Mucosa of rectum (tissue), 2 donors: Measurements from ENCODE around the gene ARSG.
"Not testable (repeated sequence)": the region's sequence is repeated elsewhere in the genome, so short reads cannot be mapped to it uniquely, and the experiment has no call there.

ENCODE experiments used
- H3K27ac ChIP-seq, 2 donors: one replicate each; pipeline ENCODE4 v1.7.0; 2013; ENCODE audit warnings: inconsistent platforms in 2 of 2, low read depth in 2 of 2, low read length in 2 of 2
- H3K27me3 ChIP-seq, 2 donors: one replicate each; pipeline ENCODE4 v1.7.0; 2013; ENCODE audit warnings: low read length in 2 of 2; ENCODE audit not compliant: control insufficient read depth in 2 of 2, insufficient read depth in 2 of 2
- H3K36me3 ChIP-seq, 2 donors: one replicate each; pipeline ENCODE4 v1.7.0; 2013; ENCODE audit warnings: low read length in 2 of 2; ENCODE audit not compliant: control insufficient read depth in 2 of 2, insufficient read depth in 2 of 2
- H3K4me1 ChIP-seq, 2 donors: one replicate each; pipeline ENCODE4 v1.7.0; 2013; ENCODE audit warnings: low read length in 2 of 2, mild to moderate bottlenecking in 1 of 2; ENCODE audit not compliant: control insufficient read depth in 2 of 2, insufficient read depth in 2 of 2
- H3K4me3 ChIP-seq, 2 donors: one replicate each; pipeline ENCODE4 v1.7.0; 2013; ENCODE audit warnings: low read length in 2 of 2
- H3K9ac ChIP-seq, 2 donors: one replicate each; pipeline ENCODE4 v1.7.0; 2013; ENCODE audit warnings: low read length in 2 of 2, low read depth in 1 of 2, mild to moderate bottlenecking in 1 of 2
- H3K9me3 ChIP-seq, 2 donors: one replicate each; pipeline ENCODE4 v1.7.0; 2013; ENCODE audit warnings: low read length in 2 of 2; ENCODE audit not compliant: control insufficient read depth in 2 of 2
- donor health status: healthy.
- donor health status: Normal muscosa, but diverticular disease.

The ARSG gene

DNA sequence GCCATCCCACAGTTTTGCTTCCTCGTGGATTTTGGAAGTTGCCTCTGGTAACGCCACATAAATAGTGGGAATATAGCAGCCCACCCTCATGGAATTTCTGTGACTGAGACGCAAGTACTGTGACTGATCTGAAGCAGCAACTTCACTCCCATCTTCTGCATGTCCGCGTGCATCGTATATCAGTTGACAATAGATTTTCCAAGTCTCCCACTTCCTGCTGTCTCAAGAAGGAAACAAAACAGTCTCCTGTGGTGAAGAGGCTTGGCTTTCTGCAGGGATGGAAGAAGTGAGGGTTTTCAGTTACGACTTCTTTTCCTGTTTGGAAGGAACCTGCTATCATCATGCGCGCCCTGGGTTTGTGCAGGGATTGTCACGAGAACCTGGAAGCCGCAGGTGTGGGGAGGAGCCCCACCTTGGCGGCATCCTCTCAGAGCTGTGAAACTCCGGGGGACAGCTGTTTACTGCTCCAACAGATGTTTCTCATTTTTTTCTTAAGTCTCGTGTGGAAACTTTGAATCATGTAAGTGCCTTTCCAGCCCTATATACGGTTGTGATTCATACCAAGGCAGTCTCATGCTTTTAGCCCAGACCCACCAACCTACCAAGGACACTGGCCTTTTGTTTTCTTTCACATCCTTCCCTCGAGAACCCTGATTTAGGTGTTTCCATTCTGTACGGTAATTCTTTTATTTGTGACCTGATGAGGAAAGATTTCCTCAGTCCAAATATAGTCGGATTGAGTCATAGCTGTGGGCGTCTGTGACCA is 108.5 kb downstream of the ARSG start:
- Histone ChIP-seq H3K27ac (no peak overlapping the region), H3K4me1 (no peaks in the 10 kb centered on the region), H3K9ac (no peak overlapping the region), H3K27me3 (no peaks in the 10 kb centered on the region), H3K9me3 (no peaks in the 10 kb centered on the region), H3K36me3 (no peaks in the 10 kb centered on the region), H3K4me3 (no peak overlapping the region)

DNA sequence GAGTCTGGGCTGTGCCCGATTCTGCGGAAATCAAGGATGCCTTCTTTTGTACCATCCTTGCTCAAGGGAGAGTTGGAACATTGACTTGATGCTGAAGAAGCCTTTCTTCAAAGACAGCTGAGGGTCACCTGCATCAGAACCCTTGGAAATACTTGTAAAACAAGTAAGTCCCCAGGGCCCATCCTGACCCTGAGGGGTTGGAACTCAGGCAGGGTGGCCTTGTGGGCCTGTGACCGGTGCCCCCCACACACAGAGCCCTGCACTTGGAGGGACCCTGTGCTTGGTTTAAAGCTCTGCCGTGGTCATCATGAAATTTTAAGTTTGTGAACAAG is 109.1 kb downstream of the ARSG start:
- no peak overlapping the region for H3K27ac ChIP-seq
- H3K4me1 ChIP-seq = no peaks in the 10 kb centered on the region
- H3K4me3 ChIP-seq = no peak overlapping the region
- no peaks in the 10 kb centered on the region for H3K9me3 ChIP-seq
- no peak overlapping the region for H3K9ac ChIP-seq
- no peaks in the 10 kb centered on the region for H3K27me3 ChIP-seq
- no peaks in the 10 kb centered on the region for H3K36me3 ChIP-seq

DNA sequence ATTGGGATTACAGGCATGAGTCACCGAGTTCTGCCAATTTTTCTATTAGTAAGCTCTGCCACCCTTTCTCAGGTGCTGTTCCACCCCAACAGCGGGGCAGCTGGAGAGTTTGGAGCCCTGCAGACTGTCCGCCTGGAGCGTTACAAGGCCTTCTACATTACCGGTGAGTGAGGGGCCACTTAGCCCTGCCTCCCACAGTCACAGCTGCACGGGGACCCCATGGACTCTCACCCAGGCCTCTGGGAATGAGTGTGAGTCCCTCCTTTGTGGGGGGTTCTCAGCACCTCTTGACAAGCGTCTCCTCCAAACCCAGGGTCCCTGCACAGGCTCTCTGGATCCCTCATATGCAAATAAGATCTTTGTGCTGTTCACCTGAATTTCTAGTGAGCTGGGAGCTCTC is 110.0 kb downstream of the ARSG start:
- Histone ChIP-seq H3K36me3 (no peaks in the 10 kb centered on the region), H3K9me3 (no peaks in the 10 kb centered on the region), H3K4me3 (no peak overlapping the region), H3K27me3 (no peaks in the 10 kb centered on the region), H3K27ac (no peak overlapping the region), H3K4me1 (no peaks in the 10 kb centered on the region), H3K9ac (no peak overlapping the region)

DNA sequence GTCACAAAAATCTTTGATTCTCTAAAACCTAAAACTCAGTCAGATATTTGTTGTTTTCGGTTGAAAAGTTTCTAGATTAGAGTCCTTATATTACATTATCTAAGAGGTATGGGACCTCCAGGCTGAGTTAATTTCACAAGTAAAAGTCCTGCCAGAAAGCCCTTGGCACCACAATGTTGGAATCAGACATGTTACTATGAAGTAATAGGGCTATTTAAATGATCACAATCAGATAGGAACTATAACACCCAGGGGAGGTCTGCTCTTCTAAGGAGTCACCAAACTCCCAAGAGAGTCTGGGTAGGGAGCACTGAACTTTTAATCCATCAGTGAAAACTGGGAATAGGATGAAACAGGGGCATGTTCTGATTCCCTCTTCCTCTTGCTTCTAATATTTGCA is 111.8 kb downstream of the ARSG start:
- Histone ChIP-seq H3K36me3 (no peaks in the 10 kb centered on the region), H3K9me3 (no peaks in the 10 kb centered on the region), H3K27me3 (no peaks in the 10 kb centered on the region), H3K4me1 (no peaks in the 10 kb centered on the region), H3K27ac (no peak overlapping the region), H3K4me3 (no peak overlapping the region), H3K9ac (no peak overlapping the region)

DNA sequence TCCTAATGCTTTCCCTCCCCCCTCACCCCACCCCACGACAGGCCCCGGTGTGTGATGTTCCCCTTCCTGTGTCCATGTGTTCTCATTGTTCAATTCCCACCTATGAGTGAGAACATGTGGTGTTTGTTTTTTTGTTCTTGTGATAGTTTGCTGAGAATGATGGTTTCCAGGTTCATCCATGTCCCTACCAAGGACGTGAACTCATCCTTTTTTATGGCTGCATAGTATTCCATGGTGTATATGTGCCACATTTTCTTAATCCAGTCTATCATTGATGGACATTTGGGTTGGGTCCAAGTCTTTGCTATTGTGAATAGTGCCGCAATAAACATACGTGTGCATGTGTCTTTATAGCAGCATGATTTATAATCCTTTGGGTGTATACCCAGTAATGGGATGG is 112.5 kb downstream of the ARSG start:
- not testable (repeated sequence) for H3K9ac ChIP-seq, H3K27me3 ChIP-seq, H3K4me1 ChIP-seq, H3K4me3 ChIP-seq, H3K27ac ChIP-seq, H3K9me3 ChIP-seq, H3K36me3 ChIP-seq

- not testable (repeated sequence) for H3K27me3 ChIP-seq, H3K9me3 ChIP-seq, H3K36me3 ChIP-seq, H3K4me3 ChIP-seq, H3K9ac ChIP-seq, H3K4me1 ChIP-seq, H3K27ac ChIP-seq
Measured at GRCh38 chr17:68407656-68408055, 116.4 kb downstream of the ARSG start.

DNA sequence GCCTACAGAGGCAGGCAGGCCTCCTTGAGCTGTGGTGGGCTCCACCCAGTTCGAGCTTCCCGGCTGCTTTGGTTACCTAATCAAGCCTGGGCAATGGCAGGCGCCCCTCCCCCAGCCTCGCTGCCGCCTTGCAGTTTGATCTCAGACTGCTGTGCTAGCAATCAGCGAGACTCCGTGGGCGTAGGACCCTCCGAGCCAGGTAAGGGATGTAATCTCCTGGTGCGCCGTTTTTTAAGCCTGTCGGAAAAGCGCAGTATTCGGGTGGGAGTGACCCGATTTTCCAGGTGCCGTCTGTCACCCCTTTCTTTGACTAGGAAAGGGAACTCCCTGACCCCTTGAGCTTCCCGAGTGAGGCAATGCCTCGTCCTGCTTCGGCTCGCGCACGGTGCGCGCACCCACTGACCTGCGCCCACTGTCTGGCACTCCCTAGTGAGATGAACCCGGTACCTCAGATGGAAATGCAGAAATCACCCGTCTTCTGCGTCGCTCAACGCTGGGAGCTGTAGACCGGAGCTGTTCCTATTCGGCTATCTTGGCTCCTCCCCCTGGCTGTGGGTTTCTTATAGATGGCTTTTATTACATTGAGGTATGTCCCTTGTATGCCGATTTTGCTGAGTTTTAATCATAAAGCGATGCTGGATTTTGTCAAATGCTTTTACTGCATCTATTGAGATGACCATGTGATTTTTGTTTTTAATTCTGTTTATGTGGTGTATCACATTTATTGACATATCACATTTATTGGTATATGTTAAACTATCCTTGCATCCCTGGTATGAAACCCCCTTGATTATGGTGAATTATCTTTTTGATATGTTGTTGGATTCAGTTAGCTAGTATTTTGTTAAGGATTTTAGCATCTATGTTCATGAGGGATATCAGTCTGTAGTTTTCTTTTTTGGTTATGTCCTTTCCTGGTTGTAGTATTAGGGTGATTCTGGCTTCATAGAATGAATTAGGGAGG is 122.6 kb downstream of the ARSG start:
- not testable (repeated sequence) for H3K9me3 ChIP-seq, H3K27ac ChIP-seq, H3K36me3 ChIP-seq, H3K27me3 ChIP-seq, H3K4me1 ChIP-seq, H3K9ac ChIP-seq
- H3K4me3 ChIP-seq = peak overlapping the region in 1 of 2 donors; percentile 43

DNA sequence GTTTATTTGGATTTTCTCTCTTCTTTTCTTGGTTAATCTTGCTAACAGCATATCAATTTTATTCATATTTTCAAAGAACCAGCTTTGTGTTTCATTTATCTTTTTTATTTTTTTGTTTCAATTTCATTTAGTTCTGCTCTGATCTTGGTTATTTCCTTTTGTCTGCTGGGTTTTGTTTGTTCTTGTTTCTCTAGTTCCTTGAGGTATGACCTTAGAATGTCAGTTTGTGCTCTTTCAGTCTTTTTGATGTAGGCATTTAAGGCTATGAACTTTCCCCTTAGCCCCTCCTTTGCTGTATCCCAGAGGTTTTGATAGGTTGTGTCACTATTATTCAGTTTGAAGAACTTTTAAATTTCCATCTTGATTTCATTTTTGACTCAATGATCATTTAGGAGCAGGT is 123.6 kb downstream of the ARSG start:
- not testable (repeated sequence) for H3K27ac ChIP-seq, H3K9me3 ChIP-seq, H3K27me3 ChIP-seq, H3K4me3 ChIP-seq, H3K36me3 ChIP-seq, H3K9ac ChIP-seq, H3K4me1 ChIP-seq

DNA sequence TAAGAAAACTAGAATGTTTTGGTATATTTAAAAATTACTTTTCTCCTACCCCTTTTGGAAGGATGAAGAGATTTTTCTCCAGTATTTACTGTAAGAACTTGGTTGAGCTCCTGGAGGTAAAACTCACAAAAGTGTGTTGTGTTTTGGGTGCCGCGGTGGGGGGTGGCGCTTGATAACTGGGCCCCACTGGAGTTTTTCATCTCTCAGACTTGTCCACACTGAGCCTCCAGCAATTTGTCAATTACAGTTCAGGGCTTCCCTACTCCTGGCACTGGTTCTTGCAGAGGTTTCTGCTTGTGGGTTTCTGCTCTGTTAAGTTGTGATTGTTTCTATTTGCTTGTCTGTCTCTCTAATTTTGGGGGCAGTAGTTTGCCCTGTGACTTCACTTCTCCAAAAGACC is 126.0 kb downstream of the ARSG start:
- Histone ChIP-seq H3K36me3 (peaks cover 15 to 22% of the 10 kb centered on the region in 2 donors), H3K9ac (no peak overlapping the region), H3K4me1 (no peaks in the 10 kb centered on the region), H3K27ac (no peak overlapping the region), H3K9me3 (no peaks in the 10 kb centered on the region), H3K27me3 (no peaks in the 10 kb centered on the region), H3K4me3 (no peak overlapping the region)

GRCh38 chr17:68418876-68419275 is 127.6 kb downstream of the ARSG start:
- H3K4me3 ChIP-seq = no peak overlapping the region
- H3K27ac ChIP-seq = no peak overlapping the region
- peaks cover 23 to 33% of the 10 kb centered on the region in 2 donors for H3K36me3 ChIP-seq
- H3K9me3 ChIP-seq = no peaks in the 10 kb centered on the region
- no peak overlapping the region for H3K9ac ChIP-seq
- no peaks in the 10 kb centered on the region for H3K4me1 ChIP-seq
- H3K27me3 ChIP-seq = no peaks in the 10 kb centered on the region
